ENCODE results near the gene TMEM150C. TPM values are rescaled to one million over a fixed set of nuclear protein-coding genes. Genes with fewer than 3 reads are reported as not detected.

The TMEM150C gene
- polyA plus RNA-seq, 1 donor from 2014 or later, result 4.9 TPM

- Histone ChIP-seq H3K79me2 (replicated peaks; ENCODE audit: insufficient read depth, low read length) (no peaks in the 10 kb centered on the region), H3K27me3 (ENCODE audit: insufficient read depth, low read depth, low read length) (no peaks in the 10 kb centered on the region), H3K9me2 (ENCODE audit: insufficient read depth, low read length) (no peaks in the 10 kb centered on the region), H3K36me3 (ENCODE audit: insufficient read depth, low read length) (no peaks in the 10 kb centered on the region), H3K9ac (ENCODE audit: low read length) (no peak overlapping the region), H3K4me3 (ENCODE audit: low read length) (no peak overlapping the region), H3K27ac (ENCODE audit: low read length) (no peak overlapping the region), H3F3A (ENCODE audit: insufficient read depth, low read length, poor library complexity, severe bottlenecking) (no peaks in the 10 kb centered on the region), H3K4me2 (ENCODE audit: low read length) (no peak overlapping the region), H2AFZ (ENCODE audit: low read depth, low read length) (no peak overlapping the region), H3K9me3 (ENCODE audit: low read length) (no peaks in the 10 kb centered on the region), H4K20me1 (ENCODE audit: insufficient read depth) (no peaks in the 10 kb centered on the region)
- TF ChIP-seq TAF1 (IDR thresholded peaks at IDR 0.05; ENCODE audit: low read depth), result no peak
These were observed 53.8 kb downstream of the TMEM150C start for GRCh38 chr4:82508011-82508410.

GRCh38 chr4:82501154-82501442, 60.7 kb downstream of the TMEM150C start:
- Histone ChIP-seq H3K4me2 (ENCODE audit: low read length) (no peak overlapping the region), H3F3A (ENCODE audit: insufficient read depth, low read length, poor library complexity, severe bottlenecking) (peaks cover 6% of the 10 kb centered on the region), H3K27me3 (ENCODE audit: insufficient read depth, low read depth, low read length) (no peaks in the 10 kb centered on the region), H2AFZ (ENCODE audit: low read depth, low read length) (no peak overlapping the region), H4K20me1 (ENCODE audit: insufficient read depth) (no peaks in the 10 kb centered on the region), H3K9ac (ENCODE audit: low read length) (no peak overlapping the region), H3K36me3 (ENCODE audit: insufficient read depth, low read length) (no peaks in the 10 kb centered on the region), H3K9me3 (ENCODE audit: low read length) (no peaks in the 10 kb centered on the region), H3K27ac (ENCODE audit: low read length) (no peak overlapping the region), H3K9me2 (ENCODE audit: insufficient read depth, low read length) (no peaks in the 10 kb centered on the region), H3K79me2 (replicated peaks; ENCODE audit: insufficient read depth, low read length) (no peaks in the 10 kb centered on the region), H3K4me3 (ENCODE audit: low read length) (no peak overlapping the region)
- no peak for TF ChIP-seq RAD21 (conservative IDR thresholded peaks at IDR 0.05)
- no peak for TF ChIP-seq CTCF (IDR thresholded peaks at IDR 0.05; ENCODE audit: poor library complexity, severe bottlenecking)
- no peak for TF ChIP-seq EP300 (conservative IDR thresholded peaks at IDR 0.05; ENCODE audit: poor library complexity, severe bottlenecking)
- no peak for TF ChIP-seq SMC3 (conservative IDR thresholded peaks at IDR 0.05; ENCODE audit: poor library complexity)
- no peak for TF ChIP-seq REST (IDR thresholded peaks at IDR 0.05; ENCODE audit: borderline replicate concordance)
- no peak for TF ChIP-seq MXI1 (conservative IDR thresholded peaks at IDR 0.05; ENCODE audit: poor library complexity, severe bottlenecking)
- TF ChIP-seq POLR2AphosphoS5 (IDR thresholded peaks at IDR 0.05), result no peak
- TF ChIP-seq TAF1 (IDR thresholded peaks at IDR 0.05; ENCODE audit: low read depth), result no peak
- no peak for TF ChIP-seq EZH2 (IDR thresholded peaks at IDR 0.05; ENCODE audit: borderline replicate concordance, insufficient read depth, low read length, poor library complexity, severe bottlenecking)

All from neural cell (in vitro differentiated cells).